Stimulated activated CD4-positive, alpha-beta T cell treated with anti-CD3 and anti-CD28 coated beads, Interleukin-12 subunit alpha, Interleukin-12 subunit beta, amount 100 ng/mL, for 48 hours (primary cell): ENCODE data around the gene DPP4.
"Not testable (repeated sequence)": the region's sequence is repeated elsewhere in the genome, so short reads cannot be mapped to it uniquely, and the experiment has no call there.

Source experiments
- DNase-seq, 3 donors: peaks; one replicate each; pipeline ENCODE4 v3.0.0-alpha.2; 2020; ENCODE audit warnings: low read depth in 2 of 3, low spot score in 1 of 3

Gene DPP4

GRCh38 chr2:161962160-161962559, 111.9 kb downstream of the DPP4 start:
- no peak for DNase-seq

- no peak for DNase-seq
Observed at GRCh38 chr2:161961061-161961460, 113.0 kb downstream of the DPP4 start.

- no peak for DNase-seq
Observed at GRCh38 chr2:161956738-161957137, 117.3 kb downstream of the DPP4 start.

GRCh38 chr2:161955211-161955610, 118.8 kb downstream of the DPP4 start:
- no peak for DNase-seq

- no peak for DNase-seq
Observed at GRCh38 chr2:161954103-161954502, 119.9 kb downstream of the DPP4 start.

GRCh38 chr2:161953367-161953766, 120.6 kb downstream of the DPP4 start:
- not testable (repeated sequence) for DNase-seq

GRCh38 chr2:161952783-161953191, 121.2 kb downstream of the DPP4 start:
- peak in 1 of 3 donors; percentile 37 for DNase-seq

- no peak for DNase-seq
Observed at GRCh38 chr2:161947836-161948235, 126.2 kb downstream of the DPP4 start.

GRCh38 chr2:161947406-161947805, 126.6 kb downstream of the DPP4 start:
- DNase-seq, result no peak

GRCh38 chr2:161946489-161947107, 127.4 kb downstream of the DPP4 start:
- peak in 1 of 3 donors; percentile 47 for DNase-seq

- DNase-seq, result no peak
Observed at GRCh38 chr2:161943011-161943410, 131.0 kb downstream of the DPP4 start.
